GM19099 (cell line): Measurements from ENCODE around the gene OTOG.

Experiments used
- POLR2A ChIP-seq: IDR thresholded peaks from 3 replicates; pipeline ENCODE4 v1.6.1; 2011; ENCODE audit warnings: low read depth; ENCODE audit not compliant: insufficient read length; ENCODE audit errors: extremely low read depth

OTOG gene

GRCh38 chr11:17574141-17575091 lies 27.4 kb downstream of the OTOG start:
- TF ChIP-seq POLR2A, result no peak

GRCh38 chr11:17575431-17576425 lies 28.7 kb downstream of the OTOG start:
- TF ChIP-seq POLR2A, result no peak

GRCh38 chr11:17578296-17578695 lies 31.2 kb downstream of the OTOG start:
- TF ChIP-seq POLR2A, result no peak

GRCh38 chr11:17578958-17579357 lies 31.9 kb downstream of the OTOG start:
- no peak for TF ChIP-seq POLR2A

GRCh38 chr11:17579451-17579850 lies 32.4 kb downstream of the OTOG start:
- no peak for TF ChIP-seq POLR2A

- TF ChIP-seq POLR2A, result no peak
Measured at GRCh38 chr11:17580271-17580670, 33.2 kb downstream of the OTOG start.

- no peak for TF ChIP-seq POLR2A
Measured at GRCh38 chr11:17581036-17581731, 34.1 kb downstream of the OTOG start.

GRCh38 chr11:17581732-17582053 lies 34.6 kb downstream of the OTOG start:
- no peak for TF ChIP-seq POLR2A

- no peak for TF ChIP-seq POLR2A
Measured at GRCh38 chr11:17585911-17586695, 39.0 kb downstream of the OTOG start.

GRCh38 chr11:17588166-17588565 lies 41.1 kb downstream of the OTOG start:
- TF ChIP-seq POLR2A, result no peak

- TF ChIP-seq POLR2A, result no peak
Measured at GRCh38 chr11:17588721-17589120, 41.7 kb downstream of the OTOG start.

GRCh38 chr11:17590463-17590862 lies 43.4 kb downstream of the OTOG start:
- TF ChIP-seq POLR2A, result no peak

GRCh38 chr11:17591293-17591692 lies 44.2 kb downstream of the OTOG start:
- TF ChIP-seq POLR2A, result no peak
